HG03520 (cell line): ENCODE measurements around the gene MYH11.
"Not testable (repeated sequence)": the region's sequence is repeated elsewhere in the genome, so short reads cannot be mapped to it uniquely, and the experiment has no call there.

Source experiments
- ATAC-seq: cut with Tn5 transposase; IDR thresholded peaks from one replicate; pipeline ENCODE4 v1.9.1; 2021; ENCODE audit warnings: mild to moderate bottlenecking, moderate library complexity; ENCODE audit not compliant: unreplicated experiment

The MYH11 gene

DNA sequence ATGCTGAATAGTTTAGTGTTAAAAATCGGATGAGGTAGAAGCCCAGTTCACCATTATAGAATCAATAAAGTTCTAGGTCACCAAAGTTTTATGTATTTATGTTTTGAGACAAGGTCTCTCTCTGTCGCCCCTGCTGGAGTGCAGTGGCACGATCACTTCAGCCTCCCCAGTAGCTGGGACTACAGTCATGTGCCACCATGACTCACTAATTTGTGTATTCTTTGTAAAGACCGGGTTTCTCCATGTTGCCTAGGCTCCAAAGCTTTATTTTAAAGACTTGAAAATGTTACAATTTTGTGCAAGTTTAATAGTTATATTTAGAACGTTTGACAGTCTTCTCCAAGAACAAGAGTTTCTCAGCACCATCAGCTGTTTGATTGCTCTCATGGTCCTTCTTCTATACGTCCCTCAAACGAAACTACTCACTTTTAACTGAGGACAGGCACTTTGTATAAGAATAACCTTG, 174.7 kb downstream of the MYH11 start:
- ATAC-seq = no peak

DNA sequence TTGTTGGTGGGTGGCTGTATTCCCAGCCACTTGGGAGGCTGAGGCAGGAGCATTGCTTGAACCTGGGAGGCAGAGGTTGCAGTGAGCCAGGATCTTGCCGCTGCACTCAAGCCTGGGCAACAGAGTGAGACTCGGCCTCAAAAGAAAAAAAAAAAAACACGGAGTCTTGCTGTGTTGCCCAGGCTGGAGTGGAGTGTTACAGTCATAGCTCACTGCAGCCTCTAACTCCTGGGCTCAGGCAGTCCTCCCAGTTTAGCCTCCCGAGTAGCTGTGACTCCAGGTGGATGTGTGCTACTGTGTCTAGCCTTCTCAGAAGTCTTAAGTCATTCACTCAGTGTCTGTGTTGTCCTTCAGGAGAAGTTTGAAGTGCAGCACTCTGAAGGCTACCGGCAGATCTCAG, 179.4 kb downstream of the MYH11 start:
- no peak for ATAC-seq

DNA sequence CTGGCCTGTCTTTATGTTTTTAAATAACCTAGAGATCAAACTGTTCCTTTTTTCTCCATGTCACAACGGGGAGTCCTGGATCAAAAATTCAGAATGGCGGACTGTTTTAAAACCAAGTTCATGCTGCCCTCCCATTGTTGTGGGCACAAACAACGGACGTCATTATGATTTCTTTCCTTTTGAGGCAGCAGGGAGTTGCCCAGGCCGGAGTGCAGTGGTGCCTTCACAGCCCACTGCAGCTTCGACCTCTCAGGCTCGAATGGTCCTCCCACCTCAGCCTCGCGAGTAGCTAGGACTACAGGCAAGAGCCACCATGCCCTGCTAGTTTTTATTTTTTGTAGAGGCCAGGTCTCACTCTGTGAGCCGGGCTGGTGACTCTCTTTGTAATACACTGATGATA, 180.3 kb downstream of the MYH11 start:
- no peak for ATAC-seq

GRCh38 chr16:15674571-15674970, 182.3 kb downstream of the MYH11 start:
- no peak for ATAC-seq

DNA sequence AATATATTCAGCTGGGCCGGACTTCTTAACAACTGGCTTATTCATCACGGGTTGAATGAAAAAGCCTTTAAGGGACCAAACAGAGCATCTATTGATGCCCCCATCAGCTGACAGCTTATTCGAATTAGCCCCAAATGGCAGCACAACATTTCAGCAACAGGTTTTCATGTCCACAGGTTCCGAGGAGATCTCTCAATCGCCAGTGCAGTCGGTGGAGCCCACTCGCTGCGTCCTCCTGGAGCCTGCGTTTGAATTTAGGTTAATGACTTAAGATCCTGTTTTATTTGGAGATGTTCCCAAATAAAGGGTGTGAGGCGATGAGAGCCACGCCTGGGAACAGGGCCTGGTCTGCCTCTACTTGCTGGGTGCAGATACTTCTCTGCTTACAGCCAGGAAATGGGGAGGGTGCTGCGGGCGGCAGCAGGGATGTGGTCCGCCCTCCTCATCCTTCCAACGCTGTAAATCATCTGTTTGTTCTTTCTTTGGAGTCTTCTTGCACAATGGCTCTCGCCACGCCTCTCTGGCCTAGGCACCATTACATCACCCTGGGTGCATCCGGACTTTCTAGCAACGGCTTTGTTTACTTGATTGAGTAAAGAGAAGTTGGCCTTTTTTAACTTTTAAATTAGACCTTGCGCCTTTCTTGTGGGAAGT, 184.2 kb downstream of the MYH11 start:
- ATAC-seq = no peak

- ATAC-seq = not testable (repeated sequence)
Measured at GRCh38 chr16:15672127-15672513, 184.7 kb downstream of the MYH11 start.

GRCh38 chr16:15671530-15672117, 185.2 kb downstream of the MYH11 start:
- no peak for ATAC-seq

- ATAC-seq = no peak
Measured at GRCh38 chr16:15667091-15667742, 189.6 kb downstream of the MYH11 start.

- ATAC-seq = no peak
Measured at GRCh38 chr16:15665107-15665506, 191.7 kb downstream of the MYH11 start.

- no peak for ATAC-seq
Measured at GRCh38 chr16:15660203-15660601, 196.6 kb downstream of the MYH11 start.

DNA sequence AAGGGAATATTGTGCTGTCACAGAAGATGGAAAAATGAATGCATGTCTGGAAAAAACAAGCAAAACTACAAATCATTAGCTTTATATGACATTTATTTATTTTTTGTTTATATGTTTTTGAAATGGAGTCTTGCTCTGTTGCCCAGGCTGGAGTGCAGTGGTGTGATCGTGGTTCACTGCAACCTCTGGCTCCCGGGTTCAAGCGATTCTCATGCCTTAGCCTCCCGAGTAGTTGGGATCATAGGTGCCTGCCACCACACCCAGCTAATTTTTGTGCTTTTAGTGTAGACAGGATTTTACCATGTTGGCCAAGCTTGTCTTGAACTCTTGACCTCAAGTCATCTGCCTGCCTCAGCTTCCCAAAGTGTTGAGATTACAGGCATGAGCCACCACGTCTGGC, 198.3 kb downstream of the MYH11 start:
- ATAC-seq = no peak

DNA sequence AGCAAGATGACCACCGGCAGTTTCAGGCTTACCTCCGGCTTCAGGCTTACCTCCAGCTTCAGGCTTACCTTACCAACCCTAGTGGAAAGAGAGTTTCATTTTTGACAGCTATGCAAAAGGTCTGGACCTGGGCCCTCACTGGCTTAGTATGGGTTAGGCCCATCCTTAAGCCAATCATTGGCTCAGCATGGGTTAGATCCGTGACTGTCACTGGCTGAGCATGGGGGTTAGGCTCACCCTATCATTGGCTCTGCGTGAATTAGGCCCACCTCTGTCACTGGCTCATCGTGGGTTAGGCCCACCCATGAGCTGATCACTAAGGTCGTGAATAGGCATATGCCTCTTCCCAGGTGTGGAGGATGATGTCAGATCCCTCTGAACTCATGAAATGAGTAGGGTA, 198.7 kb downstream of the MYH11 start:
- ATAC-seq = no peak

- ATAC-seq = not testable (repeated sequence)
Measured at GRCh38 chr16:15655561-15655960, 201.3 kb downstream of the MYH11 start.

DNA sequence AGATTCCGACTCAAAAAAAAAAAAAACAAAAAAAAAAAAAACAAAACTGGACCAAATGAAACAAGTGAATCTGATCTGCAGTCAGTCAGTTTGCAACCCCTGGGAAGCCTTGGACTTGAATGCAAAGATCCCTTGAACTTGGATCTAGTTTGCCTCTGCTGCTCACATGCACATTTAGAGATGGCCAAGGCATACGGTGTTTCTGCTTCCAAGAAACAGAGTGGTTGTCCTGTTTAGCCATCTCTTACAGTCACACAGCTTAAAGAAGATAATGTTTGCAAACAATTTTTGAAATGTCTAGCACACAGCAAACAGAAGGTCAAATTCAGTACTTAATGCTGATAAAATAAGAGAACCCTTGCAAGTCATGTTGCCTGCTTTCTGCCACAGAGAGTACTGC, 202.2 kb downstream of the MYH11 start:
- no peak for ATAC-seq

DNA sequence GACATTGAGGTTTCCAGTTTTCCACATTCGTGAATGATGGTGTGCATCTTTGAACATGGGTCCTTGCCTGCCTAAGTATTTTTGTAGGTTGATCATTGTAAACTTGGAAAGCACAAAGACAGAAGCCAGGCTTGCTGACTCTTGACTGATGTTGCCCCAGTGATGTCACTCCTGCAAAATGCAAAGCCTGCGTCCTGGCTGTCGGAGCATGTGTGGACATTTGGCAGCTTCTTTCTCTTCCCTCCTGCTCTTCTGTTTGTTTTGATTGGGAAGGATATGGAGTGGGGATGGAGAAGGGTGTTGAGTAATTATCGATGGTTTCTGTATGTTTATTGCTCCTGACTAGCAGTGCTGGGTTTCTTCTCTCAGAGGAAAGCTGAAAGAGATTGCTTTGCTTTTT, 203.6 kb downstream of the MYH11 start:
- no peak for ATAC-seq
